SK-N-MC (cell line): ENCODE data around the gene LRTM1.

ENCODE experiments used
- EZH2 ChIP-seq: fragments of 200-600 bp; sonication (generic); IDR thresholded peaks from one replicate; pipeline ENCODE4 v1.6.1; 2017; ENCODE audit warnings: antibody characterized with exemption
- POLR2AphosphoS5 ChIP-seq: IDR thresholded peaks from 2 replicates; pipeline ENCODE4 v1.6.1; 2012; ENCODE audit warnings: mild to moderate bottlenecking, low read depth, low read length, borderline replicate concordance

DNA sequence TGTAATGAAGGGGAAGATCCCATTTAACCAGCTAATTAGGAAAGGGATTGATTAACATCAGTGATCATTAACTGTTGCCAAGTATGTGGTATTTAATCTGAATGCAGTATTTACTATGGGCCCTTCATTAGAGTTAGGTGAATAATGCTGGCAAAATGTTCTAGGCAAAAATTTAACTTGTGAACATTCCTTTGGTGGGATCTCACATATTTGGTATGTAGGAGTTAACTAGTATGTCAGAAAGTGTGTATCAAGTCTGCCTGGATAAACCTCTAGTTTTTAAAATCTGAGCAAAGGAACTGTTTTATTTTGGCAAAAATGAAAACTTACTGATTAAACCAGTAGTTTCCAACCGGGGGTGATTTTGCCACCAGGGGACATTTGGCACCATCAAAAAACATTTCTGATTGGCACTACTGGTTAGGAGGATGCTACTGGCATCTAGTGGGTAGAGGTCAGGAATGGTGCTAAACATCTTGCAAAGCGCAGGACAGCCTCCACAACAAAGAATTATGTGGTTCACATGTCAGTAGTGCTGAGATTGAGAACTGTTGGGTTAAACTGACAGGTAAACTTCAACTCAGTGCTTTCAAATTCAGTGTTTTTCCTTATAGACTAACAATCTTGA is 22.5 kb downstream of the LRTM1 start:
- TF ChIP-seq EZH2, result no peak
- TF ChIP-seq POLR2AphosphoS5, result no peak
